ENCODE results near the gene LY6G6C.
A peak's percentile ranks its signal among the peaks of the same experiment; 100 is the strongest.

LY6G6C gene

GRCh38 chr6:31706599-31706998, 14.9 kb downstream of the LY6G6C start, which contains the start of gene LY6G6F:
Gene LY6G6F, plus strand, starts transcription at chr6:31706866. Its CDS starts 41 bp downstream, at chr6:31706907.
- Histone ChIP-seq H4K12ac (ENCODE audit: low read depth, low read length) (no peak within 1 kb of the TSS), H2BK12ac (ENCODE audit: low read length) (no peak within 1 kb of the TSS), H2BK120ac (ENCODE audit: insufficient read depth, low read length, poor library complexity) (no peak within 1 kb of the TSS), H3K4me1 (ENCODE audit: control insufficient read depth in 1 of 2, insufficient read depth in 2 of 2, low read length in 2 of 2) (peaks cover 5 to 7% of the 10 kb centered on the region in 2 experiments), H3K23ac (ENCODE audit: low read length) (no peak within 1 kb of the TSS), H3K9ac (ENCODE audit: low read length) (no peak within 1 kb of the TSS), H3K18ac (ENCODE audit: low read length) (no peak within 1 kb of the TSS), H2AK5ac (ENCODE audit: low read length) (no peak within 1 kb of the TSS), H3K9me3 (ENCODE audit: insufficient read depth, low read depth, low read length) (peaks cover 2% of the 10 kb centered on the region), H3K27me3 (ENCODE audit: insufficient read depth, low read length) (no peaks in the 10 kb centered on the region), H3K79me1 (ENCODE audit: low read length) (peaks cover 6% of the 10 kb centered on the region), H4K8ac (ENCODE audit: low read depth, low read length) (no peak within 1 kb of the TSS), H3K4ac (ENCODE audit: low read depth, low read length) (no peak within 1 kb of the TSS), H3K14ac (ENCODE audit: low read length) (no peak within 1 kb of the TSS), H3K27ac (ENCODE audit: low read depth, low read length) (no peak within 1 kb of the TSS), H3K4me2 (ENCODE audit: low read length) (no peak within 1 kb of the TSS), H4K91ac (ENCODE audit: low read depth, low read length) (no peak within 1 kb of the TSS), H3K79me2 (ENCODE audit: control insufficient read depth, insufficient read depth, low read length, poor library complexity) (peaks cover 6% of the 10 kb centered on the region), H3K4me3 (ENCODE audit: low read depth, low read length) (no peak within 1 kb of the TSS), H2BK5ac (ENCODE audit: low read depth, low read length, poor library complexity) (no peak within 1 kb of the TSS), H2AFZ (ENCODE audit: insufficient read depth, low read length, poor library complexity) (no peak within 1 kb of the TSS), H3K36me3 (ENCODE audit: control insufficient read depth in 1 of 2, insufficient read depth in 2 of 2, low read length in 2 of 2) (no peaks in the 10 kb centered on the region)
- no CpG with 5 or more reads among the region's 3 CpGs for WGBS (ENCODE audit: extremely low coverage, insufficient coverage, insufficient read length)
- no peak for DNase-seq

- H2BK12ac ChIP-seq (ENCODE audit: low read length): no peak overlapping the region
- no peak overlapping the region for H3K4ac ChIP-seq (ENCODE audit: low read depth, low read length)
- H3K4me3 ChIP-seq (ENCODE audit: low read depth, low read length): no peak overlapping the region
- no peak overlapping the region for H4K12ac ChIP-seq (ENCODE audit: low read depth, low read length)
- H2AFZ ChIP-seq (ENCODE audit: insufficient read depth, low read length, poor library complexity): no peak overlapping the region
- H2BK5ac ChIP-seq (ENCODE audit: low read depth, low read length, poor library complexity): no peak overlapping the region
- H2BK120ac ChIP-seq (ENCODE audit: insufficient read depth, low read length, poor library complexity): no peak overlapping the region
- no peak overlapping the region for H3K9ac ChIP-seq (ENCODE audit: low read length)
- no peaks in the 10 kb centered on the region for H3K27me3 ChIP-seq (ENCODE audit: insufficient read depth, low read length)
- H3K79me2 ChIP-seq (ENCODE audit: control insufficient read depth, insufficient read depth, low read length, poor library complexity): peaks cover 6% of the 10 kb centered on the region
- no peak overlapping the region for H3K27ac ChIP-seq (ENCODE audit: low read depth, low read length)
- DNase-seq: no peak
- peaks cover 6% of the 10 kb centered on the region for H3K79me1 ChIP-seq (ENCODE audit: low read length)
- peaks cover 1 to 2% of the 10 kb centered on the region in 2 experiments for H3K36me3 ChIP-seq (ENCODE audit: control insufficient read depth in 1 of 2, insufficient read depth in 2 of 2, low read length in 2 of 2)
- WGBS (ENCODE audit: extremely low coverage, insufficient coverage, insufficient read length): no CpG with 5 or more reads among the region's 6 CpGs
- peaks cover 6 to 8% of the 10 kb centered on the region in 2 experiments for H3K4me1 ChIP-seq (ENCODE audit: control insufficient read depth in 1 of 2, insufficient read depth in 2 of 2, low read length in 2 of 2)
- H2AK5ac ChIP-seq (ENCODE audit: low read length): no peak overlapping the region
- H3K23ac ChIP-seq (ENCODE audit: low read length): no peak overlapping the region
- H3K4me2 ChIP-seq (ENCODE audit: low read length): no peak overlapping the region
- no peak overlapping the region for H4K8ac ChIP-seq (ENCODE audit: low read depth, low read length)
- H3K14ac ChIP-seq (ENCODE audit: low read length): no peak overlapping the region
- no peak overlapping the region for H3K18ac ChIP-seq (ENCODE audit: low read length)
- no peak overlapping the region for H4K91ac ChIP-seq (ENCODE audit: low read depth, low read length)
- peaks cover 2% of the 10 kb centered on the region for H3K9me3 ChIP-seq (ENCODE audit: insufficient read depth, low read depth, low read length)
Measured at GRCh38 chr6:31705931-31706330, 15.6 kb downstream of the LY6G6C start.

GRCh38 chr6:31702819-31703716, 18.5 kb downstream of the LY6G6C start, which contains the start of gene ABHD16A:
Gene ABHD16A, minus strand, starts transcription at chr6:31703324. Its CDS starts 43 bp downstream, at chr6:31703281.
- peak within 1 kb of the TSS; percentile 71 for H4K91ac ChIP-seq (ENCODE audit: low read depth, low read length)
- H3K18ac ChIP-seq (ENCODE audit: low read length): peak within 1 kb of the TSS; percentile 60
- H3K79me1 ChIP-seq (ENCODE audit: low read length): peaks cover 6% of the 10 kb centered on the region
- no peak within 1 kb of the TSS for H3K23ac ChIP-seq (ENCODE audit: low read length)
- H2BK120ac ChIP-seq (ENCODE audit: insufficient read depth, low read length, poor library complexity): peak within 1 kb of the TSS; percentile 29
- peak within 1 kb of the TSS; percentile 78 for H3K4ac ChIP-seq (ENCODE audit: low read depth, low read length)
- WGBS (ENCODE audit: extremely low coverage, insufficient coverage, insufficient read length): no CpG with 5 or more reads among the region's 54 CpGs
- H2AFZ ChIP-seq (ENCODE audit: insufficient read depth, low read length, poor library complexity): peak within 1 kb of the TSS; percentile 60
- peaks cover 7 to 8% of the 10 kb centered on the region in 2 experiments for H3K4me1 ChIP-seq (ENCODE audit: control insufficient read depth in 1 of 2, insufficient read depth in 2 of 2, low read length in 2 of 2)
- H3K27ac ChIP-seq (ENCODE audit: low read depth, low read length): peak within 1 kb of the TSS; percentile 94
- H3K79me2 ChIP-seq (ENCODE audit: control insufficient read depth, insufficient read depth, low read length, poor library complexity): peaks cover 6% of the 10 kb centered on the region
- H3K4me3 ChIP-seq (ENCODE audit: low read depth, low read length): peak within 1 kb of the TSS; percentile 88
- H2AK5ac ChIP-seq (ENCODE audit: low read length): no peak within 1 kb of the TSS
- H3K27me3 ChIP-seq (ENCODE audit: insufficient read depth, low read length): no peaks in the 10 kb centered on the region
- peak; percentile 99 to 100 for DNase-seq
- peak within 1 kb of the TSS; percentile 99 for H3K9ac ChIP-seq (ENCODE audit: low read length)
- peaks cover 2% of the 10 kb centered on the region for H3K9me3 ChIP-seq (ENCODE audit: insufficient read depth, low read depth, low read length)
- peak within 1 kb of the TSS; percentile 48 for H3K14ac ChIP-seq (ENCODE audit: low read length)
- peak within 1 kb of the TSS; percentile 82 for H3K4me2 ChIP-seq (ENCODE audit: low read length)
- H3K36me3 ChIP-seq (ENCODE audit: control insufficient read depth in 1 of 2, insufficient read depth in 2 of 2, low read length in 2 of 2): peaks cover 5 to 7% of the 10 kb centered on the region in 2 experiments
- peak within 1 kb of the TSS; percentile 38 for H2BK5ac ChIP-seq (ENCODE audit: low read depth, low read length, poor library complexity)
- peak within 1 kb of the TSS; percentile 87 for H4K8ac ChIP-seq (ENCODE audit: low read depth, low read length)
- H2BK12ac ChIP-seq (ENCODE audit: low read length): peak within 1 kb of the TSS; percentile 47
- H4K12ac ChIP-seq (ENCODE audit: low read depth, low read length): peak within 1 kb of the TSS; percentile 94

- peak overlapping the region; percentile 29 for H2BK120ac ChIP-seq (ENCODE audit: insufficient read depth, low read length, poor library complexity)
- peak overlapping the region; percentile 48 for H3K14ac ChIP-seq (ENCODE audit: low read length)
- H3K79me2 ChIP-seq (ENCODE audit: control insufficient read depth, insufficient read depth, low read length, poor library complexity): peaks cover 6% of the 10 kb centered on the region
- peak overlapping the region; percentile 99 for H3K9ac ChIP-seq (ENCODE audit: low read length)
- H3K27me3 ChIP-seq (ENCODE audit: insufficient read depth, low read length): no peaks in the 10 kb centered on the region
- H3K23ac ChIP-seq (ENCODE audit: low read length): no peak overlapping the region
- no peak overlapping the region for H2AK5ac ChIP-seq (ENCODE audit: low read length)
- peak overlapping the region; percentile 38 for H2AFZ ChIP-seq (ENCODE audit: insufficient read depth, low read length, poor library complexity)
- DNase-seq: peak in 1 of 2 donors; percentile 15
- H3K9me3 ChIP-seq (ENCODE audit: insufficient read depth, low read depth, low read length): peaks cover 2% of the 10 kb centered on the region
- peak overlapping the region; percentile 78 for H3K4ac ChIP-seq (ENCODE audit: low read depth, low read length)
- peak overlapping the region; percentile 88 for H3K4me3 ChIP-seq (ENCODE audit: low read depth, low read length)
- H4K12ac ChIP-seq (ENCODE audit: low read depth, low read length): peak overlapping the region; percentile 94
- peak overlapping the region; percentile 82 for H3K4me2 ChIP-seq (ENCODE audit: low read length)
- peaks cover 6% of the 10 kb centered on the region for H3K79me1 ChIP-seq (ENCODE audit: low read length)
- no CpG with 5 or more reads among the region's 10 CpGs for WGBS (ENCODE audit: extremely low coverage, insufficient coverage, insufficient read length)
- H4K91ac ChIP-seq (ENCODE audit: low read depth, low read length): peak overlapping the region; percentile 69
- H3K18ac ChIP-seq (ENCODE audit: low read length): peak overlapping the region; percentile 60
- H4K8ac ChIP-seq (ENCODE audit: low read depth, low read length): peak overlapping the region; percentile 87
- no peak overlapping the region for H2BK12ac ChIP-seq (ENCODE audit: low read length)
- peak overlapping the region; percentile 38 for H2BK5ac ChIP-seq (ENCODE audit: low read depth, low read length, poor library complexity)
- H3K27ac ChIP-seq (ENCODE audit: low read depth, low read length): peak overlapping the region; percentile 94
- H3K36me3 ChIP-seq (ENCODE audit: control insufficient read depth in 1 of 2, insufficient read depth in 2 of 2, low read length in 2 of 2): peaks cover 7% of the 10 kb centered on the region in 2 experiments
- H3K4me1 ChIP-seq (ENCODE audit: control insufficient read depth in 1 of 2, insufficient read depth in 2 of 2, low read length in 2 of 2): peaks cover 7 to 8% of the 10 kb centered on the region in 2 experiments
Measured at GRCh38 chr6:31702405-31702818, 19.1 kb downstream of the LY6G6C start.

All from trophoblast cell (in vitro differentiated cells and primary cell).